ENCODE results near the gene SKOR1.

Gene SKOR1

GRCh38 chr15:67840749-67841512 is 15.6 kb downstream of the SKOR1 start:
- no peak for DNase-seq (ENCODE audit: low read depth)
- H3K4me3 ChIP-seq (ENCODE audit: low read depth, low read length): peak overlapping the region; percentile 97

DNA sequence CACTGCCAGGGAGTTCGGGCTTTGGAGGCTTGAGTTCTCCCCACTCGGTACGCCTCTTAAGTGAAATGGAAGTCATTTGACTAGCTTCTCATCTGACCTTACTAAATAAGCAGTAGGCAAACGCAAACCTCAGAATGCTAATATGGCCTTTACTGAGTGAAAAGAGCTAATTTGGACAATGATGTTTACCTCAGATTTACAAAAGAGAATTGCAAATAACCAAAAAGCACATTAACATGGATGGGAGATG is 16.1 kb downstream of the SKOR1 start:
- no peak for DNase-seq (ENCODE audit: low read depth)
- H3K4me3 ChIP-seq (ENCODE audit: low read depth, low read length): peak overlapping the region; percentile 97

GRCh38 chr15:67843092-67843501 is 17.8 kb downstream of the SKOR1 start:
- DNase-seq (ENCODE audit: low read depth): no peak
- no peak overlapping the region for H3K4me3 ChIP-seq (ENCODE audit: low read depth, low read length)

DNA sequence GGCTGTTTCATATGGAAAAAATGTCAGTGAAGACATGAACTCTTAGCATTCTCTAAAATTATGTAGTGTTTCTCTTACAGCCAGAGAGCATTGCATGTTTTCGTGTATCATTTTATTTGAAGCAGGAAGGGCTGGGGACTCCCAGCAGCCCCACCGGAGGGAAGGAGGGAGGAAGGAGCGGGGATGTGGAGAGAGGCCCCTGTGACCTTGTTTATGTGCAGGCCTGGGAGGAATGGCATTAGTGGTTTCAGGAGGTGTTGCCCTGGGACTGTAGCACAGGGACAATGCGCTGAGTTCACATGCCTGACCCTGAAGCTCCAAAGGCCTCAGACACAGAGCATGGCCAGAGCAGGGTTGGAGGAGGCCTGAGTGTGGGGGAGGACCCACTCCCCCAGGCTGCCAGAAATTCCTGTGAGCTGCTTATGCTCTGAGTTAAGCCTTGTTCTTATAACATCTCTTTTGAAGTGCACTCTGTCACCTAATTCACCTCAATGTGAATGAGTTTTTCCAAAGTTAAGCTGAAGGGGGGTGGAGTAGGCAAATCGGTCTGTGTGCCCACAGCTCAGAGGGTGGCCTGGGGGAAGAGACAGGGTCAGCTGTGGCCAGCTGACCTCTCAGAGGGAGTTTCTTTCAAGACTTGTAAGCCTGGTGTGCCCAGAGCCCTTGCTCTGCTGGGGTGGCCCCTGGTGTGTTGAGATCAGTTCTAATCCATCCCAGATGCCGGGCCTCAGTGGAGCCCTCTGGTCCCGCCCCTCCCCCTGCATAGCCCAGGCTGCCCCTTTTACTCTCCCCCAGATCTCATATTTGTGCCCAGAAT is 18.5 kb downstream of the SKOR1 start:
- no peak overlapping the region for H3K4me3 ChIP-seq (ENCODE audit: low read depth, low read length)
- DNase-seq (ENCODE audit: low read depth): peak; percentile 62

DNA sequence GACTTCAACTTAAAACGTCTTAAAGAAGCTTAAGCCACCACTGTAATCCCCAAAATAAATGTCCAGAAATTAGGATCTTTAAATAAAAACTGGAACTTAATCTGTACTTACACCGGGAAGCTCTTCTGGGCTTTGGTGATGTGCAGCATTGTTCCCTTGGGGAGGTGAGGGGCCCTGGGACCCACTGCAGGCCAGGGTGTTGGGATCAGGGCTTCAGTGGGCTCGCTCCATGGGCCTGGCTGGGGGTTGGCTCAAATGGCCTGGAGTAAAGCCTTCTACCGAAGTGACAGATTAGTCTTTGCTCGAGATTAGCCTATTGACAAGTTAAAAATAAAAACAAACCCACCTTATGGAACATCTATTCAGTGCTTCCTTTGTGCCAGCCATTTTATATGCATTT is 20.7 kb downstream of the SKOR1 start:
- DNase-seq (ENCODE audit: low read depth): no peak
- H3K4me3 ChIP-seq (ENCODE audit: low read depth, low read length): no peak overlapping the region

DNA sequence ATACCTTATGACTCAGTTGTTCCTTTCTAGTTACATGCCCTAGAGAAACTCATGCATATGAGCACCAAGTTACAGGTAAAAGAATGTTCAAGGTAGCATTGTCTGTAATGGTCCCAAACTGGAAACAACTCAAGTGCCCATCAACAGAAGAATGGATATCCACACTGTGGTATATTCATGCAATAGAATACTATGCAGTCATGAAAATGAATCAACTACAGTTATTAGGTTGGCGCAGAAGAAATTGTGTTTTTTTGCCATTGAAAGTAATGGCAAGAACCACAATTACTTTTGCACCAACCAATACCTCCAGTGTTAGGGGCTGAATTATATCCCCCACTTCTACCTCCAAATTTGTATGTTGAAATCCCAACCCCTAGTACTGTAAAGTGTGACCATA is 24.2 kb downstream of the SKOR1 start:
- DNase-seq (ENCODE audit: low read depth): no peak
- no peak overlapping the region for H3K4me3 ChIP-seq (ENCODE audit: low read depth, low read length)

DNA sequence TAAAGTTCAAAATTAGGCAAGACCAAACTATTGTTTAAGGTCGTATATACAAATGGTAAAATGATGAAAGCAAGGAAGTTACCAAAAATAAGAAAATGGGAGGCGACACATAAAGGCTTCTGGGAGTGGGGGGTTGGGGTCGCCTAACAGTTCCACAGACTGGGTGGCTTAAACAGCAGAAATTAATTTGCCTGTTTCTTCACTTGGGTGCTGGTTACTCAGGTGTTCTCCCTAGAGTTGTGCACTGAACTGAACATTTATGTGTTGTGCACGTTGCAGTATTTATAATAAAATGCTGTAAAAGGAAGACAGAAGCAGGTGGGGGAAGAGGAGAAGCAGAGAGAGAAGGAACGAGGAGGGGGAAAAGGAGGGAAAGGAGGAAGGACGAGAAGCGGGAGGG is 25.0 kb downstream of the SKOR1 start:
- no peak for DNase-seq (ENCODE audit: low read depth)

DNA sequence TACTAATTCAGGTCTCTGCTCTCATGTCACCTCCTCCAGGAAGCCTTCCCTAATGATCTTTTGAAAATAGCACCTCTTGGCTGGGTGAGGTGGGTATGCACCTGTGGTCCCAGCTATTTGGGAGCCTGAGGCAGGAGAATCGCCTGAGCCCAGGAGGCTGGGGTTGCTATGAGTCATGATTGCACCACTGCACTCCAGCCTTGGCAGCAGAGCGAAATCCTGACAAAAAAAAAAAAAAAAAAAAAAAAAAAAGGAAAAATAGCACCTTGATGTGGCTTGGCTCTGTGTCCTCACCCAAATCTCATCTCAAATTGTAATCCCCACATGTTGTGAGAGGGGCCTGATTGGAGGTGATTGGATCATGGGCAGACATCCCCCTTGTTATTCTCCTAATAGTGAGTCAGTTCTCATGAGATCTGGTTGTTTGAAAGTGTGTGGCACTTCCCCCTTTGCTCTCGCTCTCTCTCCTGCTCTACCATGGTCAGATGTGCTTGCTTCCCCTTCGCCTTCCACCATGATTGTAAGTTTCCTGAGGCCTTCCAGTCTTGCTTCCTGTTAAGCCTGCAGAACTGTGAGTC is 25.8 kb downstream of the SKOR1 start:
- DNase-seq (ENCODE audit: low read depth): no peak
- no peak overlapping the region for H3K4me3 ChIP-seq (ENCODE audit: low read depth, low read length)

More for the DNA sequence above, 25.0 kb downstream of the SKOR1 start:
- H3K4me3 ChIP-seq (ENCODE audit: low read depth, low read length): no peak overlapping the region

DNA sequence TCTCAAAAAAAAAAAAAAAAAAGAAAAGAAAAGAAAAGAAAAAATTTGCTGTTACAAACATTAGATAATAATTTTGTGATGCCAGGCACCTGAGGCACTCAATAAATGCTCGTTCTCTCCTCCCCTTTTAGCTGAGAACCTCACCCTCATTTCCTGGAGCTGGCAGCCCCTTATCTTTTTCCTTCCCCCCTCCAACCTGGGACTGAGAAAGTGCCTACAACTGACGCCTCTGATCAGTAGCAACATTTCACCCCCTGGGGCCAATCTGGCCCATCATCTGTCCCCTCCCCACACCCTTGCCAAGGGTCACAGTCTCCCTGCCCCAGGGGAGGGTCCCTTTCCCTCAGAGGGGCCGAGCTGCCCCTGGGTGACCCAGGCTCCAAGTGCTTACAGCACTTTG is 27.1 kb downstream of the SKOR1 start:
- DNase-seq (ENCODE audit: low read depth): no peak
- H3K4me3 ChIP-seq (ENCODE audit: low read depth, low read length): no peak overlapping the region

GRCh38 chr15:67853454-67853853 is 28.1 kb downstream of the SKOR1 start:
- no peak overlapping the region for H3K4me3 ChIP-seq (ENCODE audit: low read depth, low read length)
- DNase-seq (ENCODE audit: low read depth): no peak

DNA sequence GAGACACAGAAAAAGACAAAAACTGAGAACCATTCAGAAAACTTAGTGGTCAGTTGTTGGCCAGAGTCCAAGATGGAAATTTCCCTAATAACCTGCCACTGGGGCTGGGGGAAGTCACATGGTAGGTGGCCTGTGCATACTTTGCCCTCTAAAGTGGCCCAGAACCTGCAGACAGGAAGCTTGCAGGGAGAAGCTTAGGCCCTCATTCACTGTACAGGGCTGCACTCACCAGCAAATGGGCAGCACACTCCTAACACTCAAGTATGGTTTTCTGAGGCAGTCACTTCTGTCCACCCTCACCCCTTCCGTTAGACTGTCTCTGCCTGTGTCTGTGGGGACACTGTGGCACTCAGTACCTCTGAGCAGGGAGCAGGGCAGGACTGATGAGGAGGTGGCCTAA is 29.0 kb downstream of the SKOR1 start:
- no peak for DNase-seq (ENCODE audit: low read depth)
- no peak overlapping the region for H3K4me3 ChIP-seq (ENCODE audit: low read depth, low read length)

GRCh38 chr15:67855842-67856241 is 30.5 kb downstream of the SKOR1 start:
- no peak for DNase-seq (ENCODE audit: low read depth)
- no peak overlapping the region for H3K4me3 ChIP-seq (ENCODE audit: low read depth, low read length)

GRCh38 chr15:67857220-67857619 is 31.9 kb downstream of the SKOR1 start:
- no peak overlapping the region for H3K4me3 ChIP-seq (ENCODE audit: low read depth, low read length)
- no peak for DNase-seq (ENCODE audit: low read depth)

DNA sequence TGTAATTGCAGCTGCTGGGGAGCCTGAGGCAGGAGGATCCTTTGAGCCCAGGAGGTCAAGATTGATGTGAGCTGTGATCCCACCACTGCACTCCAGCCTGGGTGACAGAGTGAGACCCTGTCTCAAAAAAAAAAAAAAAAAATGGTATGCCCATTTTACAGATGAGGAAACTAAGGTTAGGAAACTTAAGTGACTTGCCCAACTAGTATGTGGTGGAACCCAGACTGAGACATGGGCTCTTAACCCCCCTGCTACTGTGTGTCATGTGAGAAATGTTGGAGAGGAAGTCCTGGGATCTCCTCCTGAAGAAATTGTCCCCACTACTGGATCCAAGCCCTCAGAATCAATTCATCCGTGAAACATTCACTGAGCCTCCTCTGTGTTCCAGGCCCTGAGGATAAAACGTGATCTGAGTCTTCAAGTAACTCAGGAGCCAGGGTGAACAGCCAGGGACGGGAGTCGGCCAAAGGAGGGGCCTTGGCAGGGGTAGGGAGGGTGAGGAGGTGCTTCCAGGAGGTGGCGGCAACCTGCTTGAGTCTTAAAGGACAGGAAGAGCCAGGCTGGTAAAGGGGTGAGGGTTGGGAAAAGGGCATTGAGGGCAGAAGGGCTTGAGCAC is 34.1 kb downstream of the SKOR1 start:
- no peak overlapping the region for H3K4me3 ChIP-seq (ENCODE audit: low read depth, low read length)
- DNase-seq (ENCODE audit: low read depth): no peak

DNA sequence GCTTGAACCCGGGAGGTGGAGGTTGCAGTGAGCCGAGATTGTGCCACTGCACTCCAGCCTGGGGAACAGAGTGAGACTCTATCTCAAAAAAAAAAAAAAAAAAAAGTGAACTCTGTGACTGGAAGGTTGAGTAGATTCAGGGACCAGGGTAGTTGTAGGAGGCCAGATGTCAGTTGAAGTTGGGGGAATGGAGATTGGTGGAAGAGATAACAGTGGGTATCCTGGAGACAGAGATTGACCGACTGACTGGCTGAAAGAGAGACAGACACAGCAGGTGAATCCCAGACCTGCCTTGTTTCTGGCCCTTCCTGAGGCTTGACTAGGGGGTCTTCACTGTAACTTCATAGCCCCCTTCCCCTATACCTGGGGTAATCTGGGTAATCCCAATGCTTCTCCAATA is 36.7 kb downstream of the SKOR1 start:
- H3K4me3 ChIP-seq (ENCODE audit: low read depth, low read length): no peak overlapping the region
- DNase-seq (ENCODE audit: low read depth): no peak

GRCh38 chr15:67862750-67863441 is 37.6 kb downstream of the SKOR1 start:
- peak overlapping the region; percentile 34 for H3K4me3 ChIP-seq (ENCODE audit: low read depth, low read length)
- no peak for DNase-seq (ENCODE audit: low read depth)

DNA sequence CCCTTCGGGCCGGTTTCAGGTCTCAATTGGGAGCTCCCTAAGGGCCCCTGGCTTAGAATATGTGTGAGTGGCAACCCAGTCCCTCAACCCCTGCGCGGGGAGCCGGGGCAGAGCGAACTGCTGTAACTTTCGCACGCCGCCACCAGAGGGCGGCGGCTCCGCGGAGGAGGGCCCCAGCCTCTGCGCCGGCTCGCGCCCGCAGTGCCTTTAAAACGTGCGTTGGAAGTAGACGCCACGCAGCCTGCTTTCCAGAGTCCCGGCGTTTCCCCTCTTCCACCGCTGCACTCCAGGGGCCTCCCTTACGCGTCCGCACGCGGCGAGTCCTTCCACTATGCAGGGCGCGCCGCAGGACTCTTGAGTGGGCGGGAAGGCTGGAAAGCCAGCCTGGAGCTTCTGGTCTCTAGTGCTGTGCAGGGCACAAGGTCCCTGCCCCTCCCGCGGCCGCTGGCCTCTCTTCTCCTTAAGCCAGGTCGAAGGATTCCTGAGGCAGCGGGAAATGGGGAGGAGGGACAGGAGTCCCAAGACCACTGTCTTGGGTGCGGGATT is 38.2 kb downstream of the SKOR1 start:
- no peak for DNase-seq (ENCODE audit: low read depth)
- H3K4me3 ChIP-seq (ENCODE audit: low read depth, low read length): peak overlapping the region; percentile 34

- DNase-seq (ENCODE audit: low read depth): no peak
Measured at GRCh38 chr15:67865331-67865730, 40.0 kb downstream of the SKOR1 start.

DNA sequence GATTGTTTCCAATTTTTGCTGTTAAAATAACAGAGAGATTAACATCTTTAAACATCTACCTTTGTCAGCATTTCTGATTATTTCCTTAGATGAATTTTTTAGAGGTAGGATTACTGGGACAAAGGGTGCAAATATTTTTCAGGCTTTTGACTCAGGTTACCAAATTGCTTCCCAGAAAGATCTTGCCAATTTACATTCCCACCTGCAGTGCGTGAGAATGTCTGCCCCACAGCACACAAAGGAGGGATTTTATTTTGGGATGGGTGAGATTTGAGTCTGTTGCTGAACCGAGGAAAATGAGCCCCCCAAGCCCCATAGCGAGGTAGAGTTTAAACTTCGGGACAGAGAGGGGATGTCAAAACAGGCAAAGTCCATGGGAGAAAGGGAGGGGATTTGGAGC is 40.5 kb downstream of the SKOR1 start:
- no peak overlapping the region for H3K4me3 ChIP-seq (ENCODE audit: low read depth, low read length)
- DNase-seq (ENCODE audit: low read depth): no peak

More at GRCh38 chr15:67865331-67865730, 40.0 kb downstream of the SKOR1 start:
- H3K4me3 ChIP-seq (ENCODE audit: low read depth, low read length): no peak overlapping the region

- no peak for DNase-seq (ENCODE audit: low read depth)
- no peak overlapping the region for H3K4me3 ChIP-seq (ENCODE audit: low read depth, low read length)
Measured at GRCh38 chr15:67869701-67870100, 44.4 kb downstream of the SKOR1 start.
